ENCODE measurements around the gene PRELID2.
"Not testable (repeated sequence)": the region's sequence is repeated elsewhere in the genome, so short reads cannot be mapped to it uniquely, and the experiment has no call there.

Gene PRELID2

GRCh38 chr5:145834917-145835847 lies at the start of gene PRELID2:
Gene PRELID2, minus strand, starts transcription at chr5:145835342. Its CDS starts 91 bp downstream, at chr5:145835251.
- Histone ChIP-seq H3K79me2 (ENCODE audit: control insufficient read depth, insufficient read depth, low read length, unreplicated experiment) (peaks cover 19% of the 10 kb centered on the region), H2AFZ (ENCODE audit: low read length, unreplicated experiment) (peak within 1 kb of the TSS; percentile 85), H3K4me3 (ENCODE audit: low read depth, low read length) (peak within 1 kb of the TSS; percentile 89), H3K27me3 (ENCODE audit: insufficient read depth, low read length) (no peaks in the 10 kb centered on the region), H3K4me1 (ENCODE audit: control insufficient read depth, insufficient read depth, low read length, unreplicated experiment) (peaks cover 27% of the 10 kb centered on the region), H3K36me3 (ENCODE audit: insufficient read depth, low read length) (no peaks in the 10 kb centered on the region), H3K27ac (ENCODE audit: low read depth, low read length) (peak within 1 kb of the TSS; percentile 17)

- Histone ChIP-seq H3K79me2 (ENCODE audit: control insufficient read depth, insufficient read depth, low read length, unreplicated experiment) (no peaks in the 10 kb centered on the region), H3K36me3 (ENCODE audit: insufficient read depth, low read length) (no peaks in the 10 kb centered on the region), H3K4me1 (ENCODE audit: control insufficient read depth, insufficient read depth, low read length, unreplicated experiment) (no peaks in the 10 kb centered on the region), H2AFZ (ENCODE audit: low read length, unreplicated experiment) (no peak overlapping the region), H3K27me3 (ENCODE audit: insufficient read depth, low read length) (no peaks in the 10 kb centered on the region), H3K4me3 (ENCODE audit: low read depth, low read length) (no peak overlapping the region), H3K27ac (ENCODE audit: low read depth, low read length) (no peak overlapping the region)
These were observed 39.6 kb upstream of the PRELID2 start for GRCh38 chr5:145874765-145875164.

- no peaks in the 10 kb centered on the region for H3K79me2 ChIP-seq (ENCODE audit: control insufficient read depth, insufficient read depth, low read length, unreplicated experiment)
- H3K27me3 ChIP-seq (ENCODE audit: insufficient read depth, low read length): no peaks in the 10 kb centered on the region
- H3K4me3 ChIP-seq (ENCODE audit: low read depth, low read length): no peak within 1 kb of the TSS
- no peaks in the 10 kb centered on the region for H3K36me3 ChIP-seq (ENCODE audit: insufficient read depth, low read length)
- no peaks in the 10 kb centered on the region for H3K4me1 ChIP-seq (ENCODE audit: control insufficient read depth, insufficient read depth, low read length, unreplicated experiment)
- H2AFZ ChIP-seq (ENCODE audit: low read length, unreplicated experiment): no peak within 1 kb of the TSS
- no peak within 1 kb of the TSS for H3K27ac ChIP-seq (ENCODE audit: low read depth, low read length)
These were observed 37.8 kb upstream of the PRELID2 start, which contains the start of gene GRXCR2 for GRCh38 chr5:145872914-145873313. Gene GRXCR2, minus strand, starts transcription at chr5:145873014. Its CDS starts 46 bp downstream, at chr5:145872968.

- no peak overlapping the region for H3K27ac ChIP-seq (ENCODE audit: low read depth, low read length)
- H3K79me2 ChIP-seq (ENCODE audit: control insufficient read depth, insufficient read depth, low read length, unreplicated experiment): no peaks in the 10 kb centered on the region
- no peaks in the 10 kb centered on the region for H3K27me3 ChIP-seq (ENCODE audit: insufficient read depth, low read length)
- H3K36me3 ChIP-seq (ENCODE audit: insufficient read depth, low read length): no peaks in the 10 kb centered on the region
- H3K4me3 ChIP-seq (ENCODE audit: low read depth, low read length): no peak overlapping the region
- H3K4me1 ChIP-seq (ENCODE audit: control insufficient read depth, insufficient read depth, low read length, unreplicated experiment): no peaks in the 10 kb centered on the region
- H2AFZ ChIP-seq (ENCODE audit: low read length, unreplicated experiment): no peak overlapping the region
These were observed 37.3 kb upstream of the PRELID2 start for GRCh38 chr5:145872486-145872885.

- Histone ChIP-seq H3K4me1 (ENCODE audit: control insufficient read depth, insufficient read depth, low read length, unreplicated experiment) (no peaks in the 10 kb centered on the region), H3K27ac (ENCODE audit: low read depth, low read length) (no peak overlapping the region), H2AFZ (ENCODE audit: low read length, unreplicated experiment) (no peak overlapping the region), H3K36me3 (ENCODE audit: insufficient read depth, low read length) (no peaks in the 10 kb centered on the region), H3K27me3 (ENCODE audit: insufficient read depth, low read length) (no peaks in the 10 kb centered on the region), H3K4me3 (ENCODE audit: low read depth, low read length) (no peak overlapping the region), H3K79me2 (ENCODE audit: control insufficient read depth, insufficient read depth, low read length, unreplicated experiment) (no peaks in the 10 kb centered on the region)
These were observed 34.6 kb upstream of the PRELID2 start for GRCh38 chr5:145869753-145870152.

- Histone ChIP-seq H3K4me3 (ENCODE audit: low read depth, low read length) (no peak overlapping the region), H3K27ac (ENCODE audit: low read depth, low read length) (no peak overlapping the region), H3K27me3 (ENCODE audit: insufficient read depth, low read length) (no peaks in the 10 kb centered on the region), H2AFZ (ENCODE audit: low read length, unreplicated experiment) (no peak overlapping the region), H3K36me3 (ENCODE audit: insufficient read depth, low read length) (no peaks in the 10 kb centered on the region), H3K4me1 (ENCODE audit: control insufficient read depth, insufficient read depth, low read length, unreplicated experiment) (no peaks in the 10 kb centered on the region), H3K79me2 (ENCODE audit: control insufficient read depth, insufficient read depth, low read length, unreplicated experiment) (no peaks in the 10 kb centered on the region)
These were observed 32.7 kb upstream of the PRELID2 start for GRCh38 chr5:145867806-145868205.

GRCh38 chr5:145864432-145864831 lies 29.3 kb upstream of the PRELID2 start:
- not testable (repeated sequence) for H3K79me2 ChIP-seq (ENCODE audit: control insufficient read depth, insufficient read depth, low read length, unreplicated experiment); H3K36me3 ChIP-seq (ENCODE audit: insufficient read depth, low read length); H3K4me1 ChIP-seq (ENCODE audit: control insufficient read depth, insufficient read depth, low read length, unreplicated experiment); H3K27me3 ChIP-seq (ENCODE audit: insufficient read depth, low read length); H3K27ac ChIP-seq (ENCODE audit: low read depth, low read length); H2AFZ ChIP-seq (ENCODE audit: low read length, unreplicated experiment); H3K4me3 ChIP-seq (ENCODE audit: low read depth, low read length)

GRCh38 chr5:145863003-145863402 lies 27.9 kb upstream of the PRELID2 start:
- no peak overlapping the region for H3K27ac ChIP-seq (ENCODE audit: low read depth, low read length)
- H3K36me3 ChIP-seq (ENCODE audit: insufficient read depth, low read length): no peaks in the 10 kb centered on the region
- no peaks in the 10 kb centered on the region for H3K27me3 ChIP-seq (ENCODE audit: insufficient read depth, low read length)
- H3K79me2 ChIP-seq (ENCODE audit: control insufficient read depth, insufficient read depth, low read length, unreplicated experiment): no peaks in the 10 kb centered on the region
- no peak overlapping the region for H2AFZ ChIP-seq (ENCODE audit: low read length, unreplicated experiment)
- no peaks in the 10 kb centered on the region for H3K4me1 ChIP-seq (ENCODE audit: control insufficient read depth, insufficient read depth, low read length, unreplicated experiment)
- no peak overlapping the region for H3K4me3 ChIP-seq (ENCODE audit: low read depth, low read length)

GRCh38 chr5:145859897-145860296 lies 24.8 kb upstream of the PRELID2 start:
- H3K79me2 ChIP-seq (ENCODE audit: control insufficient read depth, insufficient read depth, low read length, unreplicated experiment): no peaks in the 10 kb centered on the region
- H3K4me1 ChIP-seq (ENCODE audit: control insufficient read depth, insufficient read depth, low read length, unreplicated experiment): peaks cover 4% of the 10 kb centered on the region
- no peak overlapping the region for H3K4me3 ChIP-seq (ENCODE audit: low read depth, low read length)
- H3K27me3 ChIP-seq (ENCODE audit: insufficient read depth, low read length): no peaks in the 10 kb centered on the region
- no peak overlapping the region for H3K27ac ChIP-seq (ENCODE audit: low read depth, low read length)
- no peaks in the 10 kb centered on the region for H3K36me3 ChIP-seq (ENCODE audit: insufficient read depth, low read length)
- H2AFZ ChIP-seq (ENCODE audit: low read length, unreplicated experiment): no peak overlapping the region

- no peak overlapping the region for H3K4me3 ChIP-seq (ENCODE audit: low read depth, low read length)
- no peaks in the 10 kb centered on the region for H3K27me3 ChIP-seq (ENCODE audit: insufficient read depth, low read length)
- H3K79me2 ChIP-seq (ENCODE audit: control insufficient read depth, insufficient read depth, low read length, unreplicated experiment): no peaks in the 10 kb centered on the region
- H2AFZ ChIP-seq (ENCODE audit: low read length, unreplicated experiment): no peak overlapping the region
- no peaks in the 10 kb centered on the region for H3K36me3 ChIP-seq (ENCODE audit: insufficient read depth, low read length)
- H3K27ac ChIP-seq (ENCODE audit: low read depth, low read length): no peak overlapping the region
- H3K4me1 ChIP-seq (ENCODE audit: control insufficient read depth, insufficient read depth, low read length, unreplicated experiment): peaks cover 9% of the 10 kb centered on the region
These were observed 24.3 kb upstream of the PRELID2 start for GRCh38 chr5:145859453-145859852.

GRCh38 chr5:145858959-145859358 lies 23.8 kb upstream of the PRELID2 start:
- no peaks in the 10 kb centered on the region for H3K36me3 ChIP-seq (ENCODE audit: insufficient read depth, low read length)
- no peaks in the 10 kb centered on the region for H3K79me2 ChIP-seq (ENCODE audit: control insufficient read depth, insufficient read depth, low read length, unreplicated experiment)
- peaks cover 12% of the 10 kb centered on the region for H3K4me1 ChIP-seq (ENCODE audit: control insufficient read depth, insufficient read depth, low read length, unreplicated experiment)
- H3K27ac ChIP-seq (ENCODE audit: low read depth, low read length): no peak overlapping the region
- no peak overlapping the region for H3K4me3 ChIP-seq (ENCODE audit: low read depth, low read length)
- H3K27me3 ChIP-seq (ENCODE audit: insufficient read depth, low read length): no peaks in the 10 kb centered on the region
- H2AFZ ChIP-seq (ENCODE audit: low read length, unreplicated experiment): no peak overlapping the region

Data from ACC112 (cell line).